Endometrial microvascular endothelial cells (primary cell): ENCODE measurements around the gene AGXT. TPM values are rescaled to one million over a fixed set of nuclear protein-coding genes. Genes with fewer than 3 reads are reported as not detected.

ENCODE experiments used
- in situ Hi-C: cut with HindIII; loops from 2 replicates; pipeline ENCODE4 v1.10.0; 2017; ENCODE audit warnings: low sequenced_read_pairs, low pct_unique_long_range_greater_than_20kb; ENCODE audit errors: inconsistent ontology term
- total RNA-seq: library from RNA; depleted of rRNA; stranded (reverse); fragments of >200 nt; gene quantifications from one replicate; pipeline ENCODE4 v1.2.3, GENCODE V29; 2015; ENCODE audit errors: inconsistent ontology term

Gene AGXT
- total RNA-seq, 1 donor from 2014 or later: not detected

- in situ Hi-C loops: no loop called here
Observed at GRCh38 chr2:240861547-240861946, 7.1 kb upstream of the AGXT start.

GRCh38 chr2:240864475-240864874, 4.1 kb upstream of the AGXT start:
- in situ Hi-C loops: no loop called here

- in situ Hi-C loops: no loop called here
Observed at GRCh38 chr2:240865391-240865790, 3.2 kb upstream of the AGXT start.

- in situ Hi-C loops: no loop called here
Observed at GRCh38 chr2:240869109-240869955, 708 bp downstream of the AGXT start.

GRCh38 chr2:240869956-240870875, 1.6 kb downstream of the AGXT start:
- in situ Hi-C loops: no loop called here

GRCh38 chr2:240871071-240871958, 2.7 kb downstream of the AGXT start:
- in situ Hi-C loops: no loop called here

GRCh38 chr2:240872317-240873097, 3.9 kb downstream of the AGXT start:
- in situ Hi-C loops: no loop called here

GRCh38 chr2:240873098-240873788, 4.6 kb downstream of the AGXT start:
- in situ Hi-C loops: no loop called here

- in situ Hi-C loops: no loop called here
Observed at GRCh38 chr2:240873805-240874714, 5.4 kb downstream of the AGXT start.

- in situ Hi-C loops: no loop called here
Observed at GRCh38 chr2:240874715-240875227, 6.1 kb downstream of the AGXT start.

GRCh38 chr2:240875228-240876034, 6.8 kb downstream of the AGXT start:
- in situ Hi-C loops: no loop called here

GRCh38 chr2:240876035-240876474, 7.4 kb downstream of the AGXT start:
- in situ Hi-C loops: no loop called here

GRCh38 chr2:240876475-240877251, 8.0 kb downstream of the AGXT start:
- in situ Hi-C loops: no loop called here

GRCh38 chr2:240877460-240878340, 9.1 kb downstream of the AGXT start:
- in situ Hi-C loops: no loop called here
